ENCODE results near the gene CFDP1. TPM values are rescaled to one million over a fixed set of nuclear protein-coding genes. Genes with fewer than 3 reads are reported as not detected.

The CFDP1 gene
- total RNA-seq, 1 donor: 41.3 TPM

DNA sequence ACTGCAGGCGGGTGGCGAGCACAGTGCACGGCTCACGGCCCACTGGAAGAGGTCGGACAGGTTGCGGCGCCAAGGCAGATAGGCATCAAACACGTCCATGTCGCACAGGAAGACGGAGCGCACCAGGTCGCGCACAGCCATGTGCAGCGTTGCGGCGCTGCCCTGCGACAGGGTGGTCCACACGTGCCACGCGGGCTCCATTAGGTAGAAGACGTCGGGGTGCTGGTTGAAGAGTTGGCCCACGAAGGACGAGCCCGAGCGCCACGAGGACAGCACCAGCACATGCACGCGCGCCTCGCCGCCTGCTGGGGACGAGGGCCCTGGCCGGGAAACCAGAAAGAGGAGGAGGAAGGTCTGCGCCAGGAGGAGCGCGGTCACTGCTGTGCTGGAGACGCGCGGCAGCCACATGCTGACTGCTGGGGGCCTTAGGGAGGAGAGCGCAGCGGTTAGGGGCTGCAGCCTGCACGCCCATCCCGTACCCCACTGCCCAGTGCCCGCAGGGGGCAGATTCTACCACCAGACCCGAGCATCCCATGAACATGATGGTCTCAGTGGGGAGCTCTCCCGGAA lies 46.2 kb upstream of the CFDP1 start:
- Histone ChIP-seq H3K4me2 (ENCODE audit: insufficient read depth, low read length) (no peak overlapping the region), H2AFZ (ENCODE audit: low read length) (no peak overlapping the region), H3K27me3 (ENCODE audit: insufficient read depth, low read length) (no peaks in the 10 kb centered on the region), H3K27ac (ENCODE audit: low read depth, low read length) (no peak overlapping the region), H3K36me3 (ENCODE audit: insufficient read depth, low read length) (no peaks in the 10 kb centered on the region), H3K4me3 (ENCODE audit: insufficient read depth, low read length) (no peak overlapping the region), H3K4me1 (ENCODE audit: insufficient read depth, low read length) (no peaks in the 10 kb centered on the region), H4K20me1 (ENCODE audit: insufficient read depth, low read length) (no peaks in the 10 kb centered on the region), H3K9me3 (ENCODE audit: low read depth, low read length) (no peaks in the 10 kb centered on the region), H3K79me2 (ENCODE audit: insufficient read depth, low read length) (no peaks in the 10 kb centered on the region)
- no peak for DNase-seq (ENCODE audit: insufficient read length, low spot score, missing footprints)
- TF ChIP-seq, protein P1, sequence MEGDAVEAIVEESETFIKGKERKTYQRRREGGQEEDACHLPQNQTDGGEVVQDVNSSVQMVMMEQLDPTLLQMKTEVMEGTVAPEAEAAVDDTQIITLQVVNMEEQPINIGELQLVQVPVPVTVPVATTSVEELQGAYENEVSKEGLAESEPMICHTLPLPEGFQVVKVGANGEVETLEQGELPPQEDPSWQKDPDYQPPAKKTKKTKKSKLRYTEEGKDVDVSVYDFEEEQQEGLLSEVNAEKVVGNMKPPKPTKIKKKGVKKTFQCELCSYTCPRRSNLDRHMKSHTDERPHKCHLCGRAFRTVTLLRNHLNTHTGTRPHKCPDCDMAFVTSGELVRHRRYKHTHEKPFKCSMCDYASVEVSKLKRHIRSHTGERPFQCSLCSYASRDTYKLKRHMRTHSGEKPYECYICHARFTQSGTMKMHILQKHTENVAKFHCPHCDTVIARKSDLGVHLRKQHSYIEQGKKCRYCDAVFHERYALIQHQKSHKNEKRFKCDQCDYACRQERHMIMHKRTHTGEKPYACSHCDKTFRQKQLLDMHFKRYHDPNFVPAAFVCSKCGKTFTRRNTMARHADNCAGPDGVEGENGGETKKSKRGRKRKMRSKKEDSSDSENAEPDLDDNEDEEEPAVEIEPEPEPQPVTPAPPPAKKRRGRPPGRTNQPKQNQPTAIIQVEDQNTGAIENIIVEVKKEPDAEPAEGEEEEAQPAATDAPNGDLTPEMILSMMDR (IDR thresholded peaks at IDR 0.05; ENCODE audit: extremely low read depth, low read depth, low read length): no peak

GRCh38 chr16:75478480-75479345 lies 45.4 kb upstream of the CFDP1 start:
- Histone ChIP-seq H3K27me3 (ENCODE audit: insufficient read depth, low read length) (no peaks in the 10 kb centered on the region), H3K27ac (ENCODE audit: low read depth, low read length) (no peak overlapping the region), H2AFZ (ENCODE audit: low read length) (no peak overlapping the region), H3K4me3 (ENCODE audit: insufficient read depth, low read length) (no peak overlapping the region), H3K4me2 (ENCODE audit: insufficient read depth, low read length) (no peak overlapping the region), H3K79me2 (ENCODE audit: insufficient read depth, low read length) (no peaks in the 10 kb centered on the region), H3K36me3 (ENCODE audit: insufficient read depth, low read length) (no peaks in the 10 kb centered on the region), H4K20me1 (ENCODE audit: insufficient read depth, low read length) (no peaks in the 10 kb centered on the region), H3K9me3 (ENCODE audit: low read depth, low read length) (no peaks in the 10 kb centered on the region), H3K4me1 (ENCODE audit: insufficient read depth, low read length) (no peaks in the 10 kb centered on the region)
- DNase-seq (ENCODE audit: insufficient read length, low spot score, missing footprints): no peak
- TF ChIP-seq, protein P1 (IDR thresholded peaks at IDR 0.05; ENCODE audit: extremely low read depth, low read depth, low read length): no peak

DNA sequence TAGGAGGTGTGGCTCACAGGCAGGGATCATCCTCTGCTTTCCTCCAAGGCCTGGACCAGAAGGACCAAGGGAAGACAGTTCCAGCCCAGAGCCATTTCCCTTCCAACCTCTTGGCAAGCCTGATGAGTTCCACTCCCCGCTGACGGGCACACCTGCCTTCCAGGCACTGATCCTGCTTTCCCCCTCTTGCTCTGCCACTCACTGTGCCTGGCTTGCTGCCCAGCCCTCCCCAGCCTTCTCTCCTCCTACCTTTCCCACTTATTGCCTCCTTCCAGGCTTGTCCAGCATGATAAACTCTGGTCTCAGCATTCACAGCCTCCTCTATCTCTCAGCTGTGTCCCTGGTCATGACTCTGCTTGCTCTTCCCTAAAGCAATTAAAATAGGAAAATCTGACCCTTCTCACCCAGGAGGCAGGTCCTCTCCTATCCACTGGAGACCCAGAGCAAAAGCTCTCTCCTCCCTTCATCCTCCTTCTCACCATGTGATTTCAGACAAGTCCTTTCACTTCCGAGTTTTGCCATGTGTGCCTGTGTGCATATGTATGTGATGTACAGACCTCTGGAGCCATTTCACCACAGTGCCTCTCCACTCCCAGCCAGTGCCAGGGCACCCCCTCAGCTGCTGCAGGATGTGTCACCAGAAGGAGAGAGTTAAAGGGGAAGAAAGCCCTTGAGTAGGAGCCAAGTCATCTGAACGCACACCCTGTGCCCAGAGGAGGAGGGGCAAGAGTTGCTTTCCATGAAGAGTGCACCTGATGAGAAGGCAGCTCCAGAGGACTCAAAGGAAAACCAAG lies 44.6 kb upstream of the CFDP1 start:
- Histone ChIP-seq H3K4me3 (ENCODE audit: insufficient read depth, low read length) (no peak overlapping the region), H3K36me3 (ENCODE audit: insufficient read depth, low read length) (no peaks in the 10 kb centered on the region), H3K27ac (ENCODE audit: low read depth, low read length) (no peak overlapping the region), H3K9me3 (ENCODE audit: low read depth, low read length) (no peaks in the 10 kb centered on the region), H3K4me2 (ENCODE audit: insufficient read depth, low read length) (no peak overlapping the region), H3K4me1 (ENCODE audit: insufficient read depth, low read length) (no peaks in the 10 kb centered on the region), H4K20me1 (ENCODE audit: insufficient read depth, low read length) (no peaks in the 10 kb centered on the region), H3K27me3 (ENCODE audit: insufficient read depth, low read length) (no peaks in the 10 kb centered on the region), H3K79me2 (ENCODE audit: insufficient read depth, low read length) (no peaks in the 10 kb centered on the region), H2AFZ (ENCODE audit: low read length) (no peak overlapping the region)
- no peak for DNase-seq (ENCODE audit: insufficient read length, low spot score, missing footprints)
- TF ChIP-seq, protein P1 (IDR thresholded peaks at IDR 0.05; ENCODE audit: extremely low read depth, low read depth, low read length): no peak

DNA sequence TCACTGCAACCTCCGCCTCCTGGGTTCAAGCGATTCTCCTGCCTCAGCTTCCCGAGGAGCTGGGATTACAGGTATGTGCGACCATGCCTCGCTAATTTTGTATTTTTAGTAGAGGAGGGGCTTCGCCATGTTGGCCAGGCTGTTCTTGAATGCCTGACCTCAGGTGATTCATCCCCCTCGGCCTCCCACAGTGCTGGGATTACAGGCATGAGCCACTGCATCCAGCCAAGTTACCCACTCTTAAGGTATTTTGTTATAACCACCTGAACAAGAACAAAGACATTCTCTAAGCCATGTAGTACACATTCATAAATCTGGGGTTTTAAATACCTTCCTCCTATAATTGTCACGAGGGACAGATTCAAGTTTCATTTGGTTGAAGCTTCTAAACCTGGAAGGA lies 43.5 kb upstream of the CFDP1 start:
- no peak for DNase-seq (ENCODE audit: insufficient read length, low spot score, missing footprints)
- H2AFZ ChIP-seq (ENCODE audit: low read length): no peak overlapping the region
- no peaks in the 10 kb centered on the region for H3K4me1 ChIP-seq (ENCODE audit: insufficient read depth, low read length)
- H3K4me3 ChIP-seq (ENCODE audit: insufficient read depth, low read length): no peak overlapping the region
- H3K36me3 ChIP-seq (ENCODE audit: insufficient read depth, low read length): no peaks in the 10 kb centered on the region
- H3K27ac ChIP-seq (ENCODE audit: low read depth, low read length): no peak overlapping the region
- no peaks in the 10 kb centered on the region for H3K27me3 ChIP-seq (ENCODE audit: insufficient read depth, low read length)
- no peaks in the 10 kb centered on the region for H3K9me3 ChIP-seq (ENCODE audit: low read depth, low read length)
- TF ChIP-seq, protein P1 (IDR thresholded peaks at IDR 0.05; ENCODE audit: extremely low read depth, low read depth, low read length): no peak
- no peak overlapping the region for H3K4me2 ChIP-seq (ENCODE audit: insufficient read depth, low read length)
- no peaks in the 10 kb centered on the region for H4K20me1 ChIP-seq (ENCODE audit: insufficient read depth, low read length)
- no peaks in the 10 kb centered on the region for H3K79me2 ChIP-seq (ENCODE audit: insufficient read depth, low read length)

Measured in osteoblast (primary cell).